ENCODE results near the gene SLC2A2. TPM values are rescaled to one million over a fixed set of nuclear protein-coding genes. Genes with fewer than 3 reads are reported as not detected.

SLC2A2 gene
- total RNA-seq, 1 donor from 2014 or later: not detected

DNA sequence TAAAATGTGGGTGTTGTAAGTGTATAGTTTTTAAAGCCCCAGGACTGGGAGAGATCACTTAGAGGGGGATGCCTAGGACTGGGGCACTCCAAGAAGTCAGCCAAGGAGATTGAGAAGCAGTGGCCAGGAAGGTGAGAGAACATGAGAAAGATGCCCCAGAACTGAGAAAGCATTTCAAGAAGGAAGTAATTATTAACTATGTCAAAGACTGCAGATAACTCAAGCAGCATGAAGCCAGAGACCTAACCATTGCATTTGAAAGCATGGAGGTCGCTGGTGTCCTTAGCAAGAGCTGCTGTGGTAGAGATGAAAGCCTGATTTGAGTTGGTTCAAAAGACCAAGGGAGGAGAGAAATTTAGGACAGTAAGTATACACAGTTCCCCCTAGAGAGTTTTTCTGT, 30.6 kb upstream of the SLC2A2 start:
- Histone ChIP-seq H3K4me3 (no peak overlapping the region), H3K27ac (no peak overlapping the region), H3K27me3 (ENCODE audit: low read depth) (no peaks in the 10 kb centered on the region), H3K4me1 (no peaks in the 10 kb centered on the region), H3K9me3 (no peaks in the 10 kb centered on the region), H3K36me3 (no peaks in the 10 kb centered on the region)
- TF ChIP-seq, protein P1, sequence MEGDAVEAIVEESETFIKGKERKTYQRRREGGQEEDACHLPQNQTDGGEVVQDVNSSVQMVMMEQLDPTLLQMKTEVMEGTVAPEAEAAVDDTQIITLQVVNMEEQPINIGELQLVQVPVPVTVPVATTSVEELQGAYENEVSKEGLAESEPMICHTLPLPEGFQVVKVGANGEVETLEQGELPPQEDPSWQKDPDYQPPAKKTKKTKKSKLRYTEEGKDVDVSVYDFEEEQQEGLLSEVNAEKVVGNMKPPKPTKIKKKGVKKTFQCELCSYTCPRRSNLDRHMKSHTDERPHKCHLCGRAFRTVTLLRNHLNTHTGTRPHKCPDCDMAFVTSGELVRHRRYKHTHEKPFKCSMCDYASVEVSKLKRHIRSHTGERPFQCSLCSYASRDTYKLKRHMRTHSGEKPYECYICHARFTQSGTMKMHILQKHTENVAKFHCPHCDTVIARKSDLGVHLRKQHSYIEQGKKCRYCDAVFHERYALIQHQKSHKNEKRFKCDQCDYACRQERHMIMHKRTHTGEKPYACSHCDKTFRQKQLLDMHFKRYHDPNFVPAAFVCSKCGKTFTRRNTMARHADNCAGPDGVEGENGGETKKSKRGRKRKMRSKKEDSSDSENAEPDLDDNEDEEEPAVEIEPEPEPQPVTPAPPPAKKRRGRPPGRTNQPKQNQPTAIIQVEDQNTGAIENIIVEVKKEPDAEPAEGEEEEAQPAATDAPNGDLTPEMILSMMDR (IDR thresholded peaks at IDR 0.05): no peak
- DNase-seq (no peak), ATAC-seq (no peak)
- intact Hi-C loops (cut with DNase I): no loop called here

DNA sequence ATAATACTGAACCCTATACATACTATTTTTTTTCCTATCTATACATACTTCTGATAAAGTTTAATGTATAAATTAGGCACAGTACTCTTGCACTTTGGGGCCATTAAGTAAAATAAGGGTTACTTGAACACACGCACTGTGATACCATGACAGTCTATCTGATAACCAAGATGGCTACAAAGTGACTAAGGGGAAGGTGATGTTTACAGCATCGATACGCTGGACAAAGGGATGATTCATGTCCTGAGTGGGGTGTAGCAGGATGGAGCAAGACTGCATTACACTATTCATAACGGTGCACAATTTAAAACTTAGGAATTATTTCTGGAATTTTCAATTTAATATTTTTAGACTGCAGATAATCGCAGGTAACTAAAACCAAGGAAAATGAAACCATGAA, 30.0 kb upstream of the SLC2A2 start:
- DNase-seq (no peak), ATAC-seq (no peak)
- Histone ChIP-seq H3K27me3 (ENCODE audit: low read depth) (no peaks in the 10 kb centered on the region), H3K9me3 (no peaks in the 10 kb centered on the region), H3K27ac (no peak overlapping the region), H3K4me1 (no peaks in the 10 kb centered on the region), H3K4me3 (no peak overlapping the region), H3K36me3 (no peaks in the 10 kb centered on the region)
- TF ChIP-seq, protein P1 (IDR thresholded peaks at IDR 0.05): no peak
- intact Hi-C loops (cut with DNase I): no loop called here

DNA sequence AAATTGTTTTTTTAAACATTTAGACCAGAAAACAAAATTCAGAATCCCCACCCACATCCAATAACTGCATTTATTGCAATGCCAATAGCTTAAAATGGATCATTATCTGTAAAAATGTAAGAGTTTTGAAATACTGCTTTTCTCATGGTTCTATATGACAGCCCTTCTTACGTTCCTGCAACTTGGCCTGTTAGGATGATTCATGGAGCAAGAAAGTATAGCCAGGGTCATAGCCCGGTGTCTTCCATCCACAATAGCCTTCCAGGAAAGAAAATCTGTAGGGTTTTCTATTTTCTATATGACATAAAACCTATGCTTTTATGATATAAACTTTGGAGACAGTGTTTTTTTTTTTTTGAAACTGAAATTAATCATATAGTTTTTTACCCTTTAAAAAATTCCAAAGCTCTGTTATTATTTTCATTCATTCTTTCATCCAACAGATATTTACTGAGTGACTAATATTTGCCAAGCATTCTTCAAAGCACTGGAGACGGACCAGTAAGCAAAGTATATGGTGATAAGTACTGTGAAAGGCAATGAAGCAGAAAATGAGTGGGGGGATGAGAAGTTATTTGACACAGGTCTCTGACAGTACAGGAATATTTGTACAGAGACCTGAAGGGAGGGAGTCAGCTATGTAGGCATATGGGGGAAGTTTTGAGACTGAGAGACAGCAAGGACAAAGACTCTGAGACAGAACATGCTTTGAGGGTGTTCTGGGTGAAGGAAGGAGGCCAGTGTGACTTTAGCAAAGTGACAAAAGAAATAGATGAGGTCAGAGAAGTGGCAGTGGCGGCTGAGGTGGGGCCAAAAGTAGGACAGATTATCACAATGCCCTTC, 29.0 kb upstream of the SLC2A2 start:
- DNase-seq: no peak
- Histone ChIP-seq H3K4me1 (no peaks in the 10 kb centered on the region), H3K27ac (no peak overlapping the region), H3K36me3 (no peaks in the 10 kb centered on the region), H3K27me3 (ENCODE audit: low read depth) (no peaks in the 10 kb centered on the region), H3K4me3 (no peak overlapping the region), H3K9me3 (no peaks in the 10 kb centered on the region)
- ATAC-seq: no peak
- intact Hi-C loops (cut with DNase I): no loop called here
- TF ChIP-seq, protein P1 (IDR thresholded peaks at IDR 0.05): no peak

DNA sequence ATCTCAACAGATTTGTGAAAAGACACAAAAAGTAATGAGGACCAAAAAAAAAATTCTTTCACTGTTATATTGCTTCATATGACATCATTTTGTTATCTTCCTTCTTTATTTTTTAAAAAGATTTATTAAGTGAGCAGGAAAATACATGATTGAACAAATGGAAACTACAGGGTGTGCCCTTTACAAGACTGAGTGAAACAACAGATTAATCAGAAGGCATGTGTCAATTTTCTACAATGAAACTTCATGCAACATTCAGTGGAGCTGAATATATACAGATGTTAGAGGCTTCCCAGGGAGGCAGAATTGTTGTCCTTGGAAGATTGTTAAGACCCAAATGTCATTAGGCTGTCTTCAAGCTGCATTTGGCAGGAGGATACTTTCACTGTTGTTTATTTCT, 28.4 kb upstream of the SLC2A2 start:
- intact Hi-C loops (cut with DNase I): no loop called here
- no peak for ATAC-seq

DNA sequence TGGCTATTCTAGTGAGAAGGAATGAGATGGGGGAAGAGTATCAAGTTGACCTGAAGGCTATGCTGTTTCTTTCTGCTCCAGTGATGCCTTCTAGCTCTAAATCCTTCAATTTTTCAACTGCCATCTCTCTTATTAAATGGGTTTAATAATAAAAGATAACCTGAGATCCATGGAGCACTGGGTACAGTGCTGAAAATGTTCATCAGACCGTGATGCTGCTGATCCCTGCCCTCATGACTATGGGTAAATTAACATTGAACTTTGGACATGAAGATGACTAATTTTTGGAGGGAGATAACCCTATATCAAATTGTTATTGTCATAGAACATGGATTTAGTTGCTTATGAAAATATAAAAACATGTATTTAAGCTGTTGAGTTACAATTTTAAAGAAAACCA, 27.7 kb upstream of the SLC2A2 start:
- DNase-seq (no peak), ATAC-seq (no peak)
- Histone ChIP-seq H3K27me3 (ENCODE audit: low read depth) (no peaks in the 10 kb centered on the region), H3K4me3 (no peak overlapping the region), H3K36me3 (no peaks in the 10 kb centered on the region), H3K27ac (no peak overlapping the region), H3K9me3 (no peaks in the 10 kb centered on the region), H3K4me1 (no peaks in the 10 kb centered on the region)
- TF ChIP-seq, protein P1 (IDR thresholded peaks at IDR 0.05): no peak
- intact Hi-C loops (cut with DNase I): no loop called here

More for the DNA sequence above, 28.4 kb upstream of the SLC2A2 start:
- no peak overlapping the region for H3K27ac ChIP-seq
- no peaks in the 10 kb centered on the region for H3K27me3 ChIP-seq (ENCODE audit: low read depth)
- no peaks in the 10 kb centered on the region for H3K36me3 ChIP-seq
- no peaks in the 10 kb centered on the region for H3K4me1 ChIP-seq
- H3K4me3 ChIP-seq: no peak overlapping the region
- no peak for DNase-seq
- TF ChIP-seq, protein P1 (IDR thresholded peaks at IDR 0.05): no peak
- no peaks in the 10 kb centered on the region for H3K9me3 ChIP-seq
